Anterior cingulate cortex (tissue), 58 donors: Measurements from ENCODE around the gene OR8D1.

Source experiments
- DNase-seq, 58 donors: peaks; one replicate each; lab custom pipeline; 2025; lab: John Stamatoyannopoulos, UW

OR8D1 gene

GRCh38 chr11:124313849-124314248 lies at the start of gene OR8D1:
OR8D1 (minus strand) TSS chr11:124313949; CDS start chr11:124310766, 3,183 bp downstream.
- no peak for DNase-seq

- DNase-seq = peak in 1 of 58 donors; percentile 0
Observed at GRCh38 chr11:124359566-124359965, 45.8 kb upstream of the OR8D1 start.

- no peak for DNase-seq
Observed at GRCh38 chr11:124346311-124346955, 32.7 kb upstream of the OR8D1 start.

- no peak for DNase-seq
Observed at GRCh38 chr11:124344346-124344745, 30.6 kb upstream of the OR8D1 start.

GRCh38 chr11:124340142-124340447 lies 26.3 kb upstream of the OR8D1 start:
- no peak for DNase-seq

GRCh38 chr11:124339396-124340141 lies 25.8 kb upstream of the OR8D1 start:
- DNase-seq = no peak

- no peak for DNase-seq
Observed at GRCh38 chr11:124331873-124332272, 18.1 kb upstream of the OR8D1 start.

GRCh38 chr11:124329787-124330478 lies 16.2 kb upstream of the OR8D1 start:
- peak in 1 of 58 donors; percentile 4 for DNase-seq

- DNase-seq = no peak
Observed at GRCh38 chr11:124327775-124328174, 14.0 kb upstream of the OR8D1 start.

GRCh38 chr11:124322356-124322755 lies 8.6 kb upstream of the OR8D1 start:
- DNase-seq = no peak

GRCh38 chr11:124320097-124320496 lies 6.3 kb upstream of the OR8D1 start, which contains the start of gene OR8D2:
OR8D2 (minus strand) TSS chr11:124320197; CDS start chr11:124320197, 0 bp downstream.
- no peak for DNase-seq

GRCh38 chr11:124315052-124315451 lies 1.3 kb upstream of the OR8D1 start:
- DNase-seq = no peak

GRCh38 chr11:124313131-124313530 lies 618 bp downstream of the OR8D1 start:
- no peak for DNase-seq

GRCh38 chr11:124311670-124312069 lies 2.1 kb downstream of the OR8D1 start:
- DNase-seq = no peak

GRCh38 chr11:124311269-124311668 lies 2.5 kb downstream of the OR8D1 start:
- no peak for DNase-seq

GRCh38 chr11:124310721-124311120 lies 3.0 kb downstream of the OR8D1 start:
- no peak for DNase-seq

- no peak for DNase-seq
Observed at GRCh38 chr11:124307093-124307492, 6.7 kb downstream of the OR8D1 start.

- no peak for DNase-seq
Observed at GRCh38 chr11:124302347-124303125, 11.2 kb downstream of the OR8D1 start.

GRCh38 chr11:124301548-124301947 lies 12.2 kb downstream of the OR8D1 start:
- peak in 1 of 58 donors; percentile 13 for DNase-seq

GRCh38 chr11:124297921-124298320 lies 15.8 kb downstream of the OR8D1 start:
- DNase-seq = no peak

GRCh38 chr11:124296016-124296415 lies 17.7 kb downstream of the OR8D1 start:
- DNase-seq = no peak
